GM12878 (cell line): ENCODE measurements around the gene PARG.
"Not testable (repeated sequence)": the region's sequence is repeated elsewhere in the genome, so short reads cannot be mapped to it uniquely, and the experiment has no call there.

Source experiments
- CBFB ChIP-seq: IDR thresholded peaks from 2 replicates; pipeline ENCODE4 v1.6.1; 2016; ENCODE audit warnings: antibody characterized with exemption, low read depth
- CEBPB ChIP-seq, 2 experiments: fragments of 150-350 bp in 1 of 2; IDR thresholded peaks; 2 replicates each; pipeline ENCODE4 v1.6.1; 2012 to 2014; ENCODE audit warnings: low read depth in 2 of 2, low read length in 2 of 2, borderline replicate concordance in 1 of 2, inconsistent platforms in 1 of 2
- EZH2 ChIP-seq: IDR thresholded peaks from 2 replicates; pipeline ENCODE4 v1.6.1; 2012; ENCODE audit warnings: low read depth, mild to moderate bottlenecking, control low read depth, inconsistent platforms, low read length, borderline replicate concordance; ENCODE audit not compliant: control insufficient read depth
- FOXK2 ChIP-seq: fragments of 450-650 bp; IDR thresholded peaks from 2 replicates; pipeline ENCODE4 v1.6.1; 2017; ENCODE audit warnings: mild to moderate bottlenecking, moderate library complexity
- GABPA ChIP-seq: IDR thresholded peaks from 2 replicates; pipeline ENCODE4 v1.6.1; 2014; ENCODE audit warnings: antibody characterized with exemption, low read depth, mild to moderate bottlenecking, inconsistent platforms
- HDGF ChIP-seq: fragments of 450-650 bp; IDR thresholded peaks from 2 replicates; pipeline ENCODE4 v1.6.1; 2016; ENCODE audit warnings: antibody characterized with exemption
- KDM1A ChIP-seq: fragments of 200-600 bp; sonication (generic); IDR thresholded peaks from 2 replicates; pipeline ENCODE4 v1.6.1; 2016; ENCODE audit warnings: borderline replicate concordance
- NRF1 ChIP-seq: conservative IDR thresholded peaks from 2 replicates; pipeline ENCODE4 v1.6.1; 2011; ENCODE audit warnings: mild to moderate bottlenecking, low read depth, low read length, improper control_type of control experiment
- POLR2AphosphoS5 ChIP-seq: IDR thresholded peaks from 2 replicates; pipeline ENCODE4 v1.6.1; 2011; ENCODE audit warnings: mild to moderate bottlenecking, low read length, inconsistent platforms
- RAD21 ChIP-seq: IDR thresholded peaks from 2 replicates; pipeline ENCODE4 v1.6.1; 2011; ENCODE audit warnings: mild to moderate bottlenecking, low read depth, low read length, moderate library complexity; ENCODE audit not compliant: insufficient read depth
- RCOR1 ChIP-seq: conservative IDR thresholded peaks from 2 replicates; pipeline ENCODE4 v1.6.1; 2012; ENCODE audit warnings: low read depth, low read length, improper control_type of control experiment
- SPI1 ChIP-seq: IDR thresholded peaks from 2 replicates; pipeline ENCODE4 v1.6.1; 2011; ENCODE audit warnings: low read depth, mild to moderate bottlenecking, low read length, moderate library complexity, borderline replicate concordance; ENCODE audit not compliant: insufficient read depth
- TF ChIP-seq, protein P1 (sequence below), 3 experiments: IDR thresholded peaks in 2 of 3; conservative IDR thresholded peaks in 1 of 3; 2 replicates each; pipeline ENCODE4 v1.5.1; 2011; ENCODE audit warnings: low read depth in 3 of 3, low read length in 3 of 3, mild to moderate bottlenecking in 3 of 3, control low read depth in 2 of 3, moderate library complexity in 2 of 3, inconsistent platforms in 1 of 3, mixed read lengths in 1 of 3; ENCODE audit not compliant: control insufficient read depth in 2 of 3, insufficient read depth in 1 of 3; ENCODE audit errors: extremely low read depth in 1 of 3
- TF ChIP-seq, protein P2 (sequence below): IDR thresholded peaks from 2 replicates; pipeline ENCODE4 v1.6.1; 2012; ENCODE audit warnings: mild to moderate bottlenecking, low read depth, low read length

DNA sequence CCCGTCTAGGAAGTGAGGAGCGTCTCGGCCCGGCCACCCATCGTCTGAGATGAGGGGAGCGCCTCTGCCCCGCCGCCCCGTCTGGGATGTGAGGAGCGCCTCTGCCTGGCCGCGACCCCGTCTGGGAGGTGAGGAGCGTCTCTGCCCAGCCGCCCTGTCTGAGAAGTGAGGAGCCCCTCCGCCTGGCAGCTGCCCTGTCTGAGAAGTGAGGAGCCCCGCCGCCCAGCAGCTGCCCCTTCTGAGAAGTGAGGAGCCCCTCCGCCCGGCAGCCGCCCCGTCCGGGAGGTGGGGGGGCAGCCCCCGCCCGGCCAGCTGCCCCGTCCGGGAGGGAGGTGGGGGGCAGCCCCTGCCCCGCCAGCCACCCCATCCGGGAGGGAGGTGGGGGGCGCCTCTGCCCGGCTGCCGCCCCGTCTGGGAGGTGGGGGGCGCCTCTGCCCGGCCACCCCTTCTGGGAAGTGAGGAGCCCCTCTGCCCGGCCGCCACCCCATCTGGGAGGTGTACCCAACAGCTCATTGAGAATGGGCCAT is 28.6 kb upstream of the PARG start:
- TF ChIP-seq CEBPB (IDR thresholded peaks at IDR 0.05; ENCODE audit: borderline replicate concordance in 1 of 2, low read depth in 2 of 2, low read length in 2 of 2); RCOR1; GABPA; EZH2; POLR2AphosphoS5; HDGF; RAD21; NRF1; CBFB; FOXK2; SPI1; KDM1A: not testable (repeated sequence)
- TF ChIP-seq, protein P1, sequence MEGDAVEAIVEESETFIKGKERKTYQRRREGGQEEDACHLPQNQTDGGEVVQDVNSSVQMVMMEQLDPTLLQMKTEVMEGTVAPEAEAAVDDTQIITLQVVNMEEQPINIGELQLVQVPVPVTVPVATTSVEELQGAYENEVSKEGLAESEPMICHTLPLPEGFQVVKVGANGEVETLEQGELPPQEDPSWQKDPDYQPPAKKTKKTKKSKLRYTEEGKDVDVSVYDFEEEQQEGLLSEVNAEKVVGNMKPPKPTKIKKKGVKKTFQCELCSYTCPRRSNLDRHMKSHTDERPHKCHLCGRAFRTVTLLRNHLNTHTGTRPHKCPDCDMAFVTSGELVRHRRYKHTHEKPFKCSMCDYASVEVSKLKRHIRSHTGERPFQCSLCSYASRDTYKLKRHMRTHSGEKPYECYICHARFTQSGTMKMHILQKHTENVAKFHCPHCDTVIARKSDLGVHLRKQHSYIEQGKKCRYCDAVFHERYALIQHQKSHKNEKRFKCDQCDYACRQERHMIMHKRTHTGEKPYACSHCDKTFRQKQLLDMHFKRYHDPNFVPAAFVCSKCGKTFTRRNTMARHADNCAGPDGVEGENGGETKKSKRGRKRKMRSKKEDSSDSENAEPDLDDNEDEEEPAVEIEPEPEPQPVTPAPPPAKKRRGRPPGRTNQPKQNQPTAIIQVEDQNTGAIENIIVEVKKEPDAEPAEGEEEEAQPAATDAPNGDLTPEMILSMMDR (IDR thresholded peaks at IDR 0.05 in 2 of 3, conservative IDR thresholded peaks at IDR 0.05 in 1 of 3; ENCODE audit: control insufficient read depth in 2 of 3, extremely low read depth in 1 of 3, insufficient read depth in 1 of 3, low read depth in 3 of 3, low read length in 3 of 3), result not testable (repeated sequence)
- TF ChIP-seq, protein P2, sequence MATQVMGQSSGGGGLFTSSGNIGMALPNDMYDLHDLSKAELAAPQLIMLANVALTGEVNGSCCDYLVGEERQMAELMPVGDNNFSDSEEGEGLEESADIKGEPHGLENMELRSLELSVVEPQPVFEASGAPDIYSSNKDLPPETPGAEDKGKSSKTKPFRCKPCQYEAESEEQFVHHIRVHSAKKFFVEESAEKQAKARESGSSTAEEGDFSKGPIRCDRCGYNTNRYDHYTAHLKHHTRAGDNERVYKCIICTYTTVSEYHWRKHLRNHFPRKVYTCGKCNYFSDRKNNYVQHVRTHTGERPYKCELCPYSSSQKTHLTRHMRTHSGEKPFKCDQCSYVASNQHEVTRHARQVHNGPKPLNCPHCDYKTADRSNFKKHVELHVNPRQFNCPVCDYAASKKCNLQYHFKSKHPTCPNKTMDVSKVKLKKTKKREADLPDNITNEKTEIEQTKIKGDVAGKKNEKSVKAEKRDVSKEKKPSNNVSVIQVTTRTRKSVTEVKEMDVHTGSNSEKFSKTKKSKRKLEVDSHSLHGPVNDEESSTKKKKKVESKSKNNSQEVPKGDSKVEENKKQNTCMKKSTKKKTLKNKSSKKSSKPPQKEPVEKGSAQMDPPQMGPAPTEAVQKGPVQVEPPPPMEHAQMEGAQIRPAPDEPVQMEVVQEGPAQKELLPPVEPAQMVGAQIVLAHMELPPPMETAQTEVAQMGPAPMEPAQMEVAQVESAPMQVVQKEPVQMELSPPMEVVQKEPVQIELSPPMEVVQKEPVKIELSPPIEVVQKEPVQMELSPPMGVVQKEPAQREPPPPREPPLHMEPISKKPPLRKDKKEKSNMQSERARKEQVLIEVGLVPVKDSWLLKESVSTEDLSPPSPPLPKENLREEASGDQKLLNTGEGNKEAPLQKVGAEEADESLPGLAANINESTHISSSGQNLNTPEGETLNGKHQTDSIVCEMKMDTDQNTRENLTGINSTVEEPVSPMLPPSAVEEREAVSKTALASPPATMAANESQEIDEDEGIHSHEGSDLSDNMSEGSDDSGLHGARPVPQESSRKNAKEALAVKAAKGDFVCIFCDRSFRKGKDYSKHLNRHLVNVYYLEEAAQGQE, result not testable (repeated sequence)
